ENCODE data around the gene PRELP. TPM values are rescaled to one million over a fixed set of nuclear protein-coding genes. Genes with fewer than 3 reads are reported as not detected.
A peak's percentile ranks its signal among the peaks of the same experiment; 100 is the strongest.

Gene PRELP
- total RNA-seq, 2 donors from 2014 or later = 0.07 TPM; not detected in 1

GRCh38 chr1:203521812-203522211 is 46.2 kb downstream of the PRELP start:
- no peaks in the 10 kb centered on the region for H3K36me3 Mint-ChIP-seq
- DNase-seq (ENCODE audit: low spot score in 2 of 2) (no peak), ATAC-seq (no peak)
- peak overlapping the region in 1 of 2 donors; percentile 58 for H3K27ac Mint-ChIP-seq
- no peaks in the 10 kb centered on the region for H3K9me3 Mint-ChIP-seq

GRCh38 chr1:203522237-203522636 is 46.6 kb downstream of the PRELP start:
- H3K36me3 Mint-ChIP-seq = no peaks in the 10 kb centered on the region
- no peak for DNase-seq (ENCODE audit: low spot score in 2 of 2)
- peak overlapping the region in 1 of 2 donors; percentile 58 for H3K27ac Mint-ChIP-seq
- H3K9me3 Mint-ChIP-seq = no peaks in the 10 kb centered on the region
- ATAC-seq = no peak

GRCh38 chr1:203523667-203524066 is 48.1 kb downstream of the PRELP start:
- no peak overlapping the region for H3K27ac Mint-ChIP-seq
- no peak for DNase-seq (ENCODE audit: low spot score in 2 of 2)
- no peaks in the 10 kb centered on the region for H3K36me3 Mint-ChIP-seq
- H3K9me3 Mint-ChIP-seq = no peaks in the 10 kb centered on the region
- no peak for ATAC-seq

- no peaks in the 10 kb centered on the region for H3K9me3 Mint-ChIP-seq
- no peaks in the 10 kb centered on the region for H3K36me3 Mint-ChIP-seq
- H3K27ac Mint-ChIP-seq = peak overlapping the region in 1 of 2 donors; percentile 50
- ATAC-seq = no peak
- DNase-seq (ENCODE audit: low spot score in 2 of 2) = no peak
Measured at GRCh38 chr1:203524152-203524551, 48.5 kb downstream of the PRELP start.

GRCh38 chr1:203524824-203525223 is 49.2 kb downstream of the PRELP start:
- ATAC-seq (no peak), DNase-seq (ENCODE audit: low spot score in 2 of 2) (no peak)
- no peak overlapping the region for H3K27ac Mint-ChIP-seq
- no peaks in the 10 kb centered on the region for H3K36me3 Mint-ChIP-seq
- H3K9me3 Mint-ChIP-seq = no peaks in the 10 kb centered on the region

GRCh38 chr1:203525685-203526084 is 50.1 kb downstream of the PRELP start:
- no peak for ATAC-seq
- no peak overlapping the region for H3K27ac Mint-ChIP-seq
- no peaks in the 10 kb centered on the region for H3K36me3 Mint-ChIP-seq
- no peaks in the 10 kb centered on the region for H3K9me3 Mint-ChIP-seq
- DNase-seq (ENCODE audit: low spot score in 2 of 2) = no peak

- H3K36me3 Mint-ChIP-seq = no peaks in the 10 kb centered on the region
- no peak overlapping the region for H3K27ac Mint-ChIP-seq
- no peak for DNase-seq (ENCODE audit: low spot score in 2 of 2)
- no peak for ATAC-seq
- no peaks in the 10 kb centered on the region for H3K9me3 Mint-ChIP-seq
Measured at GRCh38 chr1:203526130-203526529, 50.5 kb downstream of the PRELP start.

GRCh38 chr1:203526572-203526971 is 51.0 kb downstream of the PRELP start:
- Mint-ChIP-seq H3K27ac (no peak overlapping the region), H3K9me3 (no peaks in the 10 kb centered on the region)
- no peak for ATAC-seq

GRCh38 chr1:203527013-203527412 is 51.4 kb downstream of the PRELP start:
- Mint-ChIP-seq H3K36me3 (no peaks in the 10 kb centered on the region), H3K9me3 (no peaks in the 10 kb centered on the region)

More at GRCh38 chr1:203526572-203526971, 51.0 kb downstream of the PRELP start:
- no peak for DNase-seq (ENCODE audit: low spot score in 2 of 2)
- no peaks in the 10 kb centered on the region for H3K36me3 Mint-ChIP-seq

GRCh38 chr1:203528063-203528462 is 52.5 kb downstream of the PRELP start:
- no peak for ATAC-seq
- Mint-ChIP-seq H3K36me3 (no peaks in the 10 kb centered on the region), H3K9me3 (no peaks in the 10 kb centered on the region), H3K27ac (no peak overlapping the region)
- DNase-seq (ENCODE audit: low spot score in 2 of 2) = no peak

More at GRCh38 chr1:203527013-203527412, 51.4 kb downstream of the PRELP start:
- DNase-seq (ENCODE audit: low spot score in 2 of 2) = no peak
- ATAC-seq = no peak
- no peak overlapping the region for H3K27ac Mint-ChIP-seq

GRCh38 chr1:203528976-203529835 is 53.6 kb downstream of the PRELP start:
- DNase-seq (ENCODE audit: low spot score in 2 of 2) = no peak
- no peaks in the 10 kb centered on the region for H3K9me3 Mint-ChIP-seq
- H3K36me3 Mint-ChIP-seq = no peaks in the 10 kb centered on the region
- ATAC-seq = no peak
- peak overlapping the region; percentile 15 to 40 for H3K27ac Mint-ChIP-seq

- Mint-ChIP-seq H3K9me3 (no peaks in the 10 kb centered on the region), H3K36me3 (no peaks in the 10 kb centered on the region), H3K27ac (no peak overlapping the region)
- DNase-seq (ENCODE audit: low spot score in 2 of 2) (no peak), ATAC-seq (no peak)
Measured at GRCh38 chr1:203531063-203531462, 55.5 kb downstream of the PRELP start.

GRCh38 chr1:203534012-203534411 is 58.4 kb downstream of the PRELP start:
- Mint-ChIP-seq H3K9me3 (no peaks in the 10 kb centered on the region), H3K36me3 (no peaks in the 10 kb centered on the region), H3K27ac (no peak overlapping the region)
- ATAC-seq = no peak
- DNase-seq (ENCODE audit: low spot score in 2 of 2) = no peak

- no peak for DNase-seq (ENCODE audit: low spot score in 2 of 2)
- H3K36me3 Mint-ChIP-seq = no peaks in the 10 kb centered on the region
- H3K27ac Mint-ChIP-seq = no peak overlapping the region
- no peaks in the 10 kb centered on the region for H3K9me3 Mint-ChIP-seq
- no peak for ATAC-seq
Measured at GRCh38 chr1:203534526-203534925, 58.9 kb downstream of the PRELP start.

- H3K9me3 Mint-ChIP-seq = no peaks in the 10 kb centered on the region
- no peak overlapping the region for H3K27ac Mint-ChIP-seq
- ATAC-seq (no peak), DNase-seq (ENCODE audit: low spot score in 2 of 2) (no peak)
- H3K36me3 Mint-ChIP-seq = no peaks in the 10 kb centered on the region
Measured at GRCh38 chr1:203536575-203536974, 61.0 kb downstream of the PRELP start.

GRCh38 chr1:203536980-203537455 is 61.4 kb downstream of the PRELP start:
- no peak for ATAC-seq
- H3K27ac Mint-ChIP-seq = no peak overlapping the region
- no peaks in the 10 kb centered on the region for H3K36me3 Mint-ChIP-seq
- DNase-seq (ENCODE audit: low spot score in 2 of 2) = no peak
- H3K9me3 Mint-ChIP-seq = no peaks in the 10 kb centered on the region

GRCh38 chr1:203537806-203538464 is 62.3 kb downstream of the PRELP start:
- H3K27ac Mint-ChIP-seq = no peak overlapping the region
- H3K9me3 Mint-ChIP-seq = no peaks in the 10 kb centered on the region
- no peak for ATAC-seq
- no peaks in the 10 kb centered on the region for H3K36me3 Mint-ChIP-seq
- DNase-seq (ENCODE audit: low spot score in 2 of 2) = no peak
